ENCODE measurements around the gene ABTB2. TPM values are rescaled to one million over a fixed set of nuclear protein-coding genes. Genes with fewer than 3 reads are reported as not detected.
A peak's percentile ranks its signal among the peaks of the same experiment; 100 is the strongest.

Gene ABTB2
- total RNA-seq, 1 donor from 2014 or later, result 9.8 TPM

GRCh38 chr11:34315394-34315793 lies 42.4 kb downstream of the ABTB2 start:
- DNase-seq (ENCODE audit: low spot score), result no peak

GRCh38 chr11:34314936-34315335 lies 42.9 kb downstream of the ABTB2 start:
- DNase-seq (ENCODE audit: low spot score), result no peak

GRCh38 chr11:34314176-34314575 lies 43.6 kb downstream of the ABTB2 start:
- no peak for DNase-seq (ENCODE audit: low spot score)

GRCh38 chr11:34313099-34313517 lies 44.7 kb downstream of the ABTB2 start:
- DNase-seq (ENCODE audit: low spot score), result peak; percentile 31

GRCh38 chr11:34311126-34311525 lies 46.7 kb downstream of the ABTB2 start:
- DNase-seq (ENCODE audit: low spot score), result no peak

GRCh38 chr11:34309965-34310364 lies 47.8 kb downstream of the ABTB2 start:
- no peak for DNase-seq (ENCODE audit: low spot score)

- DNase-seq (ENCODE audit: low spot score), result no peak
These were observed 48.8 kb downstream of the ABTB2 start for GRCh38 chr11:34308913-34309585.

- no peak for DNase-seq (ENCODE audit: low spot score)
These were observed 49.5 kb downstream of the ABTB2 start for GRCh38 chr11:34308049-34308912.

GRCh38 chr11:34305780-34306179 lies 52.0 kb downstream of the ABTB2 start:
- DNase-seq (ENCODE audit: low spot score), result no peak

- DNase-seq (ENCODE audit: low spot score), result no peak
These were observed 52.6 kb downstream of the ABTB2 start for GRCh38 chr11:34305193-34305592.

- DNase-seq (ENCODE audit: low spot score), result no peak
These were observed 54.7 kb downstream of the ABTB2 start for GRCh38 chr11:34303028-34303570.

GRCh38 chr11:34302046-34302921 lies 55.5 kb downstream of the ABTB2 start:
- no peak for DNase-seq (ENCODE audit: low spot score)

GRCh38 chr11:34300926-34301295 lies 56.9 kb downstream of the ABTB2 start:
- no peak for DNase-seq (ENCODE audit: low spot score)

GRCh38 chr11:34300026-34300925 lies 57.5 kb downstream of the ABTB2 start:
- no peak for DNase-seq (ENCODE audit: low spot score)

- no peak for DNase-seq (ENCODE audit: low spot score)
These were observed 58.4 kb downstream of the ABTB2 start for GRCh38 chr11:34299284-34299972.

GRCh38 chr11:34298871-34299270 lies 58.9 kb downstream of the ABTB2 start:
- DNase-seq (ENCODE audit: low spot score), result no peak

- no peak for DNase-seq (ENCODE audit: low spot score)
These were observed 61.4 kb downstream of the ABTB2 start for GRCh38 chr11:34296412-34296811.

GRCh38 chr11:34292546-34292945 lies 65.3 kb downstream of the ABTB2 start:
- DNase-seq (ENCODE audit: low spot score), result no peak

- no peak for DNase-seq (ENCODE audit: low spot score)
These were observed 65.7 kb downstream of the ABTB2 start for GRCh38 chr11:34292111-34292510.

GRCh38 chr11:34290926-34291325 lies 66.9 kb downstream of the ABTB2 start:
- no peak for DNase-seq (ENCODE audit: low spot score)
